Measurements from ENCODE around the gene PTPRU.
A peak's percentile ranks its signal among the peaks of the same experiment; 100 is the strongest.

DNA sequence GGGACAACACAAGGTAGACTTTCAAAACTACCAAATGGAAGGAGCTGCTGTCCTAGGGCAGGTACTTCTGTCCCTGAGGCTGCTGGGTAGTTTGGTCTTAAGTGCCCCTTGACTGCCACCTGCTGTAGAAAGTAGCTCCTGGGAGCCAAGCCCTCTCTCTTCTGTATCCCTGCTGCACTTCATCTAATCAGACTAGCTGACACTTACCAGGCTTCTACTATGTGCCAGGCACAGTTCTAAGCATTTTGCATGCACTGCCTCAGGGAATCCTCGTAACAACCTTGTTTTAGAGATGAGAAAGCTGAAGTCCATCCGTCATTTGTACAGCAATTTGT is 38.8 kb upstream of the PTPRU start:
- TF ChIP-seq, protein P1, sequence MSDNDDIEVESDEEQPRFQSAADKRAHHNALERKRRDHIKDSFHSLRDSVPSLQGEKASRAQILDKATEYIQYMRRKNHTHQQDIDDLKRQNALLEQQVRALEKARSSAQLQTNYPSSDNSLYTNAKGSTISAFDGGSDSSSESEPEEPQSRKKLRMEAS (IDR thresholded peaks at IDR 0.05; ENCODE audit: low read depth): no peak
- TF ChIP-seq, protein P2, sequence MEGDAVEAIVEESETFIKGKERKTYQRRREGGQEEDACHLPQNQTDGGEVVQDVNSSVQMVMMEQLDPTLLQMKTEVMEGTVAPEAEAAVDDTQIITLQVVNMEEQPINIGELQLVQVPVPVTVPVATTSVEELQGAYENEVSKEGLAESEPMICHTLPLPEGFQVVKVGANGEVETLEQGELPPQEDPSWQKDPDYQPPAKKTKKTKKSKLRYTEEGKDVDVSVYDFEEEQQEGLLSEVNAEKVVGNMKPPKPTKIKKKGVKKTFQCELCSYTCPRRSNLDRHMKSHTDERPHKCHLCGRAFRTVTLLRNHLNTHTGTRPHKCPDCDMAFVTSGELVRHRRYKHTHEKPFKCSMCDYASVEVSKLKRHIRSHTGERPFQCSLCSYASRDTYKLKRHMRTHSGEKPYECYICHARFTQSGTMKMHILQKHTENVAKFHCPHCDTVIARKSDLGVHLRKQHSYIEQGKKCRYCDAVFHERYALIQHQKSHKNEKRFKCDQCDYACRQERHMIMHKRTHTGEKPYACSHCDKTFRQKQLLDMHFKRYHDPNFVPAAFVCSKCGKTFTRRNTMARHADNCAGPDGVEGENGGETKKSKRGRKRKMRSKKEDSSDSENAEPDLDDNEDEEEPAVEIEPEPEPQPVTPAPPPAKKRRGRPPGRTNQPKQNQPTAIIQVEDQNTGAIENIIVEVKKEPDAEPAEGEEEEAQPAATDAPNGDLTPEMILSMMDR (IDR thresholded peaks at IDR 0.05): peak; percentile 57
- TF ChIP-seq, protein P3, sequence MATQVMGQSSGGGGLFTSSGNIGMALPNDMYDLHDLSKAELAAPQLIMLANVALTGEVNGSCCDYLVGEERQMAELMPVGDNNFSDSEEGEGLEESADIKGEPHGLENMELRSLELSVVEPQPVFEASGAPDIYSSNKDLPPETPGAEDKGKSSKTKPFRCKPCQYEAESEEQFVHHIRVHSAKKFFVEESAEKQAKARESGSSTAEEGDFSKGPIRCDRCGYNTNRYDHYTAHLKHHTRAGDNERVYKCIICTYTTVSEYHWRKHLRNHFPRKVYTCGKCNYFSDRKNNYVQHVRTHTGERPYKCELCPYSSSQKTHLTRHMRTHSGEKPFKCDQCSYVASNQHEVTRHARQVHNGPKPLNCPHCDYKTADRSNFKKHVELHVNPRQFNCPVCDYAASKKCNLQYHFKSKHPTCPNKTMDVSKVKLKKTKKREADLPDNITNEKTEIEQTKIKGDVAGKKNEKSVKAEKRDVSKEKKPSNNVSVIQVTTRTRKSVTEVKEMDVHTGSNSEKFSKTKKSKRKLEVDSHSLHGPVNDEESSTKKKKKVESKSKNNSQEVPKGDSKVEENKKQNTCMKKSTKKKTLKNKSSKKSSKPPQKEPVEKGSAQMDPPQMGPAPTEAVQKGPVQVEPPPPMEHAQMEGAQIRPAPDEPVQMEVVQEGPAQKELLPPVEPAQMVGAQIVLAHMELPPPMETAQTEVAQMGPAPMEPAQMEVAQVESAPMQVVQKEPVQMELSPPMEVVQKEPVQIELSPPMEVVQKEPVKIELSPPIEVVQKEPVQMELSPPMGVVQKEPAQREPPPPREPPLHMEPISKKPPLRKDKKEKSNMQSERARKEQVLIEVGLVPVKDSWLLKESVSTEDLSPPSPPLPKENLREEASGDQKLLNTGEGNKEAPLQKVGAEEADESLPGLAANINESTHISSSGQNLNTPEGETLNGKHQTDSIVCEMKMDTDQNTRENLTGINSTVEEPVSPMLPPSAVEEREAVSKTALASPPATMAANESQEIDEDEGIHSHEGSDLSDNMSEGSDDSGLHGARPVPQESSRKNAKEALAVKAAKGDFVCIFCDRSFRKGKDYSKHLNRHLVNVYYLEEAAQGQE (IDR thresholded peaks at IDR 0.05; ENCODE audit: low read depth, low read length): no peak
- TF ChIP-seq MEF2A (IDR thresholded peaks at IDR 0.05; ENCODE audit: borderline replicate concordance, low read depth) (no peak), RAD21 (IDR thresholded peaks at IDR 0.05; ENCODE audit: low read length) (peak; percentile 58), RFX5 (IDR thresholded peaks at IDR 0.05; ENCODE audit: low read length) (no peak), RCOR1 (IDR thresholded peaks at IDR 0.05; ENCODE audit: low read length) (no peak), SMC3 (IDR thresholded peaks at IDR 0.05; ENCODE audit: low read depth, low read length) (peak; percentile 39; the same call in 1 of the 2 replicates)

All from SK-N-SH (cell line).